ENCODE data around the gene CCDC136. TPM values are rescaled to one million over a fixed set of nuclear protein-coding genes. Genes with fewer than 3 reads are reported as not detected.

Gene CCDC136
- total RNA-seq, 1 experiment from 2014 or later = 11.1 TPM

DNA sequence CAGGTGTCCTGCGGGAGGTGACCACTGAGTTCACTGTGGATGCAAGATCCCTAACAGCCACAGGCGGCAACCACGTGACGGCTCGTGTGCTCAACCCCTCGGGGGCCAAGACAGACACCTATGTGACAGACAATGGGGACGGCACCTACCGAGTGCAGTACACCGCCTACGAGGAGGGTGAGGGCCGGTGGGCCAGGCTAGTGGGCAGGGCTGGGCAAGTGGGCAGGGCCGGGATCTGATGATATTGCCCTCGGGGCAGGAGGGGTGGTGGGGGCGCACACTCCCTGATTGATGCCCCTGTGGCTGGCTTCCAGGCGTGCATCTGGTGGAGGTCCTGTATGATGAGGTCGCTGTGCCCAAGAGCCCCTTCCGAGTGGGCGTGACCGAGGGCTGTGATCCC is 54.2 kb downstream of the CCDC136 start:
- Histone ChIP-seq H3K9ac (ENCODE audit: low read length) (no peak overlapping the region), H3K79me2 (ENCODE audit: insufficient read depth, low read length) (no peaks in the 10 kb centered on the region), H3K27me3 (ENCODE audit: insufficient read depth, low read length) (no peaks in the 10 kb centered on the region), H3K9me2 (ENCODE audit: insufficient read depth) (no peaks in the 10 kb centered on the region), H3K9me3 (ENCODE audit: control insufficient read depth in 1 of 2, insufficient read depth in 1 of 2, low read depth in 1 of 2, low read length in 2 of 2) (no peaks in the 10 kb centered on the region), H3K4me3 (replicated peaks in 1 of 2; ENCODE audit: low read depth in 1 of 2, low read length in 2 of 2) (no peak overlapping the region), H3K4me2 (ENCODE audit: low read length) (no peak overlapping the region), H4K20me1 (ENCODE audit: insufficient read depth) (no peaks in the 10 kb centered on the region), H3K4me1 (ENCODE audit: control insufficient read depth in 1 of 2, insufficient read depth in 2 of 2, low read length in 2 of 2) (peaks cover 0 to 8% of the 10 kb centered on the region in 2 experiments; a peak in 2 of 4 replicates), H3K27ac (ENCODE audit: low read depth, low read length) (no peak overlapping the region), H3K36me3 (ENCODE audit: control insufficient read depth in 1 of 2, insufficient read depth in 2 of 2, low read length in 2 of 2) (peaks cover 2 to 23% of the 10 kb centered on the region in 2 experiments; a peak in 1 of 4 replicates), H2AFZ (ENCODE audit: low read depth, low read length, poor library complexity, severe bottlenecking) (no peak overlapping the region)
- ChIA-PET CTCF (interaction anchor here (1.2 kb wide), 1 partner anchor 14 kb away, joined by 3 read pairs; no protein-coding TSS in a partner anchor), POLR2A (no interaction called here), RAD21 (ENCODE audit: low non-redundant PET in 1 of 2, low total read pairs in 2 of 2, uncharacterized antibody in 2 of 2, unreplicated experiment in 2 of 2) (no interaction called here)
- BruUV-seq (replicated peaks) = no TSS peak
- no peak for DNase-seq (ENCODE audit: low read depth, low spot score)
- intact Hi-C loops (cut with micrococcal nuclease) = no loop called here
- ATAC-seq = no peak
- TF ChIP-seq FOSL1 (IDR thresholded peaks at IDR 0.05; ENCODE audit: low read depth) = no peak
- TF ChIP-seq, protein P1, sequence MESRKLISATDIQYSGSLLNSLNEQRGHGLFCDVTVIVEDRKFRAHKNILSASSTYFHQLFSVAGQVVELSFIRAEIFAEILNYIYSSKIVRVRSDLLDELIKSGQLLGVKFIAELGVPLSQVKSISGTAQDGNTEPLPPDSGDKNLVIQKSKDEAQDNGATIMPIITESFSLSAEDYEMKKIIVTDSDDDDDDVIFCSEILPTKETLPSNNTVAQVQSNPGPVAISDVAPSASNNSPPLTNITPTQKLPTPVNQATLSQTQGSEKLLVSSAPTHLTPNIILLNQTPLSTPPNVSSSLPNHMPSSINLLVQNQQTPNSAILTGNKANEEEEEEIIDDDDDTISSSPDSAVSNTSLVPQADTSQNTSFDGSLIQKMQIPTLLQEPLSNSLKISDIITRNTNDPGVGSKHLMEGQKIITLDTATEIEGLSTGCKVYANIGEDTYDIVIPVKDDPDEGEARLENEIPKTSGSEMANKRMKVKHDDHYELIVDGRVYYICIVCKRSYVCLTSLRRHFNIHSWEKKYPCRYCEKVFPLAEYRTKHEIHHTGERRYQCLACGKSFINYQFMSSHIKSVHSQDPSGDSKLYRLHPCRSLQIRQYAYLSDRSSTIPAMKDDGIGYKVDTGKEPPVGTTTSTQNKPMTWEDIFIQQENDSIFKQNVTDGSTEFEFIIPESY (IDR thresholded peaks at IDR 0.05; ENCODE audit: extremely low read depth, insufficient replicate concordance, low read length) = no peak
- TF ChIP-seq YY1 (IDR thresholded peaks at IDR 0.05; ENCODE audit: extremely low read depth, insufficient replicate concordance, low read depth, low read length) = no peak
- no peak for TF ChIP-seq SIN3A (IDR thresholded peaks at IDR 0.05; ENCODE audit: low read depth)
- TF ChIP-seq, protein P2, sequence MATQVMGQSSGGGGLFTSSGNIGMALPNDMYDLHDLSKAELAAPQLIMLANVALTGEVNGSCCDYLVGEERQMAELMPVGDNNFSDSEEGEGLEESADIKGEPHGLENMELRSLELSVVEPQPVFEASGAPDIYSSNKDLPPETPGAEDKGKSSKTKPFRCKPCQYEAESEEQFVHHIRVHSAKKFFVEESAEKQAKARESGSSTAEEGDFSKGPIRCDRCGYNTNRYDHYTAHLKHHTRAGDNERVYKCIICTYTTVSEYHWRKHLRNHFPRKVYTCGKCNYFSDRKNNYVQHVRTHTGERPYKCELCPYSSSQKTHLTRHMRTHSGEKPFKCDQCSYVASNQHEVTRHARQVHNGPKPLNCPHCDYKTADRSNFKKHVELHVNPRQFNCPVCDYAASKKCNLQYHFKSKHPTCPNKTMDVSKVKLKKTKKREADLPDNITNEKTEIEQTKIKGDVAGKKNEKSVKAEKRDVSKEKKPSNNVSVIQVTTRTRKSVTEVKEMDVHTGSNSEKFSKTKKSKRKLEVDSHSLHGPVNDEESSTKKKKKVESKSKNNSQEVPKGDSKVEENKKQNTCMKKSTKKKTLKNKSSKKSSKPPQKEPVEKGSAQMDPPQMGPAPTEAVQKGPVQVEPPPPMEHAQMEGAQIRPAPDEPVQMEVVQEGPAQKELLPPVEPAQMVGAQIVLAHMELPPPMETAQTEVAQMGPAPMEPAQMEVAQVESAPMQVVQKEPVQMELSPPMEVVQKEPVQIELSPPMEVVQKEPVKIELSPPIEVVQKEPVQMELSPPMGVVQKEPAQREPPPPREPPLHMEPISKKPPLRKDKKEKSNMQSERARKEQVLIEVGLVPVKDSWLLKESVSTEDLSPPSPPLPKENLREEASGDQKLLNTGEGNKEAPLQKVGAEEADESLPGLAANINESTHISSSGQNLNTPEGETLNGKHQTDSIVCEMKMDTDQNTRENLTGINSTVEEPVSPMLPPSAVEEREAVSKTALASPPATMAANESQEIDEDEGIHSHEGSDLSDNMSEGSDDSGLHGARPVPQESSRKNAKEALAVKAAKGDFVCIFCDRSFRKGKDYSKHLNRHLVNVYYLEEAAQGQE (IDR thresholded peaks at IDR 0.05; ENCODE audit: low read depth) = no peak
- TF ChIP-seq, protein P3, sequence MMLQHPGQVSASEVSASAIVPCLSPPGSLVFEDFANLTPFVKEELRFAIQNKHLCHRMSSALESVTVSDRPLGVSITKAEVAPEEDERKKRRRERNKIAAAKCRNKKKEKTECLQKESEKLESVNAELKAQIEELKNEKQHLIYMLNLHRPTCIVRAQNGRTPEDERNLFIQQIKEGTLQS (IDR thresholded peaks at IDR 0.05) = no peak
- no peak for TF ChIP-seq JUND (IDR thresholded peaks at IDR 0.05)
- no peak for TF ChIP-seq CEBPB (IDR thresholded peaks at IDR 0.05; ENCODE audit: low read depth)
- no peak for TF ChIP-seq CBX3 (IDR thresholded peaks at IDR 0.05; ENCODE audit: low read depth)
- no peak for TF ChIP-seq EGR1 (IDR thresholded peaks at IDR 0.05; ENCODE audit: low read depth)
- TF ChIP-seq ZFX (IDR thresholded peaks at IDR 0.05) = no peak
- no peak for TF ChIP-seq SRF (IDR thresholded peaks at IDR 0.05; ENCODE audit: low read depth)
- TF ChIP-seq EZH2 (IDR thresholded peaks at IDR 0.05) = no peak
- no peak for TF ChIP-seq EZH2phosphoT487 (IDR thresholded peaks at IDR 0.05; ENCODE audit: borderline replicate concordance)
- TF ChIP-seq TCF7L2 (IDR thresholded peaks at IDR 0.05; ENCODE audit: borderline replicate concordance, extremely low read depth, insufficient read depth, insufficient read length) = no peak
- TF ChIP-seq, protein P4, sequence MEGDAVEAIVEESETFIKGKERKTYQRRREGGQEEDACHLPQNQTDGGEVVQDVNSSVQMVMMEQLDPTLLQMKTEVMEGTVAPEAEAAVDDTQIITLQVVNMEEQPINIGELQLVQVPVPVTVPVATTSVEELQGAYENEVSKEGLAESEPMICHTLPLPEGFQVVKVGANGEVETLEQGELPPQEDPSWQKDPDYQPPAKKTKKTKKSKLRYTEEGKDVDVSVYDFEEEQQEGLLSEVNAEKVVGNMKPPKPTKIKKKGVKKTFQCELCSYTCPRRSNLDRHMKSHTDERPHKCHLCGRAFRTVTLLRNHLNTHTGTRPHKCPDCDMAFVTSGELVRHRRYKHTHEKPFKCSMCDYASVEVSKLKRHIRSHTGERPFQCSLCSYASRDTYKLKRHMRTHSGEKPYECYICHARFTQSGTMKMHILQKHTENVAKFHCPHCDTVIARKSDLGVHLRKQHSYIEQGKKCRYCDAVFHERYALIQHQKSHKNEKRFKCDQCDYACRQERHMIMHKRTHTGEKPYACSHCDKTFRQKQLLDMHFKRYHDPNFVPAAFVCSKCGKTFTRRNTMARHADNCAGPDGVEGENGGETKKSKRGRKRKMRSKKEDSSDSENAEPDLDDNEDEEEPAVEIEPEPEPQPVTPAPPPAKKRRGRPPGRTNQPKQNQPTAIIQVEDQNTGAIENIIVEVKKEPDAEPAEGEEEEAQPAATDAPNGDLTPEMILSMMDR (IDR thresholded peaks at IDR 0.05 in 2 of 3, conservative IDR thresholded peaks at IDR 0.05 in 1 of 3; ENCODE audit: borderline replicate concordance in 1 of 3, insufficient read depth in 1 of 3, low read depth in 2 of 3, low read length in 2 of 3) = no peak
